ENCODE results near the gene FXR2. TPM values are rescaled to one million over a fixed set of nuclear protein-coding genes. Genes with fewer than 3 reads are reported as not detected.

FXR2 gene
- total and polyA plus RNA-seq, 10 of the 15 experiments (the other 5 are each of a cell fraction or from before 2014, with no cell fraction given): 1.6 to 33.3 (median 22.0) TPM

GRCh38 chr17:7573324-7574080, 41.2 kb downstream of the FXR2 start (continued):
- TF ChIP-seq EZH2 (IDR thresholded peaks at IDR 0.05; ENCODE audit: borderline replicate concordance, control insufficient read depth, low read depth, low read length) (no peak), YY1 (IDR thresholded peaks at IDR 0.05; ENCODE audit: low read depth, low read length) (peak; percentile 59), CBX5 (IDR thresholded peaks at IDR 0.05; ENCODE audit: low read depth) (no peak), NKRF (conservative IDR thresholded peaks at IDR 0.05) (peak; percentile 98), TBL1XR1 (IDR thresholded peaks at IDR 0.05; ENCODE audit: low read depth, low read length) (0 out of 2 replicates have a peak, but pooled peaks have one; percentile 2), REST (IDR thresholded peaks at IDR 0.05; ENCODE audit: low read depth, low read length) (no peak), ZBTB4 (CRISPR knock-in tag; IDR thresholded peaks at IDR 0.05) (no peak), FOXK2 (IDR thresholded peaks at IDR 0.05) (peak; percentile 89), CHD2 (IDR thresholded peaks at IDR 0.05; ENCODE audit: borderline replicate concordance, low read depth, low read length) (peak; percentile 82), PKNOX1 (IDR thresholded peaks at IDR 0.05) (0 out of 2 replicates have a peak, but pooled peaks have one; percentile 6), CEBPB (IDR thresholded peaks at IDR 0.05; ENCODE audit: borderline replicate concordance in 1 of 2, low read depth in 2 of 2, low read length in 2 of 2) (peak in 1 of 2 experiments; percentile 97; a peak in 2 of 4 replicates), CHD1 (IDR thresholded peaks at IDR 0.05; ENCODE audit: low read depth, low read length) (0 out of 2 replicates have a peak, but pooled peaks have one; percentile 32), MXI1 (IDR thresholded peaks at IDR 0.05; ENCODE audit: low read depth, low read length) (peak; percentile 99), FOS (IDR thresholded peaks at IDR 0.05; ENCODE audit: borderline replicate concordance, extremely low read depth, insufficient read length) (no peak), ETV6 (conservative IDR thresholded peaks at IDR 0.05 in 1 of 2, IDR thresholded peaks at IDR 0.05 in 1 of 2; ENCODE audit: borderline replicate concordance in 1 of 2, low read depth in 1 of 2) (no peak), POU2F2 (IDR thresholded peaks at IDR 0.05; ENCODE audit: borderline replicate concordance, low read depth, low read length) (peak; percentile 77; the same call in 2 of the 3 replicates), BHLHE40 (IDR thresholded peaks at IDR 0.05; ENCODE audit: borderline replicate concordance in 1 of 2, low read depth in 2 of 2, low read length in 1 of 2) (peak; percentile 41 to 70; a peak in 3 of 4 replicates), FOXM1 (IDR thresholded peaks at IDR 0.05; ENCODE audit: low read depth, low read length) (no peak)
